ENCODE data around the gene CAMK2D.

DNA sequence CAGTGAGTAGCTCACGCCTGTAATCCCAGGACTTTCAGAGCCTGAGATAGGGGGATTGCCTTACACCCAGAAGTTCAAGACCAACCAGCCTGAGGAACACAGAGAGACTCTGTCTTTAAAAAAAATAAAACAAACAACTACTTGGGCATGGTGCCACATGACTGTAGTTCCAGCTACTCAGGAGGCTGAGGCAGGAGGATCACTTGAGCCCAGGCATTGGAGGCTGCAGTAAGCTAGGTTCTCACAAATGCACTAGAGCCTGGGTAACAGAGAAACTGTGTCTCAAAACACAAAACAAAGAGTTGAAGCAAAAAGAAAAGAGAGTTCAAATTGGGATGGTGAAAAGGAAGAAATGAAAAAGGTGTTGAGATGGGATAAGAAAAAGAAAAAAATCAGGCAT lies 10.8 kb downstream of the CAMK2D start:
- TF ChIP-seq PAX5 (IDR thresholded peaks at IDR 0.05; ENCODE audit: insufficient read depth, low read length, severe bottlenecking) (no peak), POLR2A (IDR thresholded peaks at IDR 0.05; ENCODE audit: low read depth, low read length) (no peak), TAF1 (IDR thresholded peaks at IDR 0.05; ENCODE audit: low read depth, low read length) (no peak), POLR2AphosphoS5 (IDR thresholded peaks at IDR 0.05; ENCODE audit: low read depth, low read length) (no peak), SPI1 (IDR thresholded peaks at IDR 0.05; ENCODE audit: low read depth, low read length) (no peak), POU2F2 (IDR thresholded peaks at IDR 0.05; ENCODE audit: low read depth, low read length) (no peak)
